ENCODE measurements around the gene WDFY2. TPM values are rescaled to one million over a fixed set of nuclear protein-coding genes. Genes with fewer than 3 reads are reported as not detected.

The WDFY2 gene
- polyA plus RNA-seq, 1 donor from 2014 or later, result 5.3 TPM

GRCh38 chr13:51557438-51557837 is 26.8 kb upstream of the WDFY2 start:
- H3K9ac ChIP-seq (ENCODE audit: low read length), result no peak overlapping the region

GRCh38 chr13:51557875-51558612 is 26.2 kb upstream of the WDFY2 start:
- Histone ChIP-seq H3K36me3 (ENCODE audit: insufficient read depth, low read length) (no peaks in the 10 kb centered on the region), H3K9me3 (ENCODE audit: low read length) (no peaks in the 10 kb centered on the region), H3K27me3 (ENCODE audit: insufficient read depth, low read depth, low read length) (no peaks in the 10 kb centered on the region), H3K79me2 (replicated peaks; ENCODE audit: insufficient read depth, low read length) (no peaks in the 10 kb centered on the region), H3K9me2 (ENCODE audit: insufficient read depth, low read length) (no peaks in the 10 kb centered on the region), H4K20me1 (ENCODE audit: insufficient read depth) (no peaks in the 10 kb centered on the region), H3K4me3 (ENCODE audit: low read length) (no peak overlapping the region), H2AFZ (ENCODE audit: low read depth, low read length) (no peak overlapping the region), H3K4me2 (ENCODE audit: low read length) (no peak overlapping the region), H3F3A (ENCODE audit: insufficient read depth, low read length, poor library complexity, severe bottlenecking) (no peaks in the 10 kb centered on the region), H3K9ac (ENCODE audit: low read length) (no peak overlapping the region), H3K27ac (ENCODE audit: low read length) (no peak overlapping the region)
- no peak for TF ChIP-seq TAF1 (IDR thresholded peaks at IDR 0.05; ENCODE audit: low read depth)
- TF ChIP-seq EP300 (conservative IDR thresholded peaks at IDR 0.05; ENCODE audit: poor library complexity, severe bottlenecking), result no peak
- TF ChIP-seq POLR2AphosphoS5 (IDR thresholded peaks at IDR 0.05), result no peak
- no peak for TF ChIP-seq CTCF (IDR thresholded peaks at IDR 0.05; ENCODE audit: poor library complexity, severe bottlenecking)
- no peak for TF ChIP-seq REST (IDR thresholded peaks at IDR 0.05; ENCODE audit: borderline replicate concordance)
- no peak for TF ChIP-seq RAD21 (conservative IDR thresholded peaks at IDR 0.05)

More at GRCh38 chr13:51557438-51557837, 26.8 kb upstream of the WDFY2 start:
- TF ChIP-seq POLR2AphosphoS5 (IDR thresholded peaks at IDR 0.05) (no peak), RAD21 (conservative IDR thresholded peaks at IDR 0.05) (no peak), SMC3 (conservative IDR thresholded peaks at IDR 0.05; ENCODE audit: poor library complexity) (no peak), EZH2 (IDR thresholded peaks at IDR 0.05; ENCODE audit: borderline replicate concordance, insufficient read depth, low read length, poor library complexity, severe bottlenecking) (no peak), REST (IDR thresholded peaks at IDR 0.05; ENCODE audit: borderline replicate concordance) (no peak), MXI1 (conservative IDR thresholded peaks at IDR 0.05; ENCODE audit: poor library complexity, severe bottlenecking) (no peak), TAF1 (IDR thresholded peaks at IDR 0.05; ENCODE audit: low read depth) (no peak), EP300 (conservative IDR thresholded peaks at IDR 0.05; ENCODE audit: poor library complexity, severe bottlenecking) (no peak), CTCF (IDR thresholded peaks at IDR 0.05; ENCODE audit: poor library complexity, severe bottlenecking) (no peak)
- Histone ChIP-seq H3K27ac (ENCODE audit: low read length) (no peak overlapping the region), H3K36me3 (ENCODE audit: insufficient read depth, low read length) (no peaks in the 10 kb centered on the region), H3F3A (ENCODE audit: insufficient read depth, low read length, poor library complexity, severe bottlenecking) (no peaks in the 10 kb centered on the region), H3K9me3 (ENCODE audit: low read length) (no peaks in the 10 kb centered on the region), H2AFZ (ENCODE audit: low read depth, low read length) (no peak overlapping the region), H4K20me1 (ENCODE audit: insufficient read depth) (no peaks in the 10 kb centered on the region), H3K4me2 (ENCODE audit: low read length) (no peak overlapping the region), H3K79me2 (replicated peaks; ENCODE audit: insufficient read depth, low read length) (no peaks in the 10 kb centered on the region), H3K4me3 (ENCODE audit: low read length) (no peak overlapping the region), H3K27me3 (ENCODE audit: insufficient read depth, low read depth, low read length) (no peaks in the 10 kb centered on the region), H3K9me2 (ENCODE audit: insufficient read depth, low read length) (no peaks in the 10 kb centered on the region)
